HG03520 (cell line): ENCODE measurements around the gene KCTD6.

Experiments
- ATAC-seq: cut with Tn5 transposase; IDR thresholded peaks from one replicate; pipeline ENCODE4 v1.9.1; 2021; ENCODE audit warnings: mild to moderate bottlenecking, moderate library complexity; ENCODE audit not compliant: unreplicated experiment

The KCTD6 gene

DNA sequence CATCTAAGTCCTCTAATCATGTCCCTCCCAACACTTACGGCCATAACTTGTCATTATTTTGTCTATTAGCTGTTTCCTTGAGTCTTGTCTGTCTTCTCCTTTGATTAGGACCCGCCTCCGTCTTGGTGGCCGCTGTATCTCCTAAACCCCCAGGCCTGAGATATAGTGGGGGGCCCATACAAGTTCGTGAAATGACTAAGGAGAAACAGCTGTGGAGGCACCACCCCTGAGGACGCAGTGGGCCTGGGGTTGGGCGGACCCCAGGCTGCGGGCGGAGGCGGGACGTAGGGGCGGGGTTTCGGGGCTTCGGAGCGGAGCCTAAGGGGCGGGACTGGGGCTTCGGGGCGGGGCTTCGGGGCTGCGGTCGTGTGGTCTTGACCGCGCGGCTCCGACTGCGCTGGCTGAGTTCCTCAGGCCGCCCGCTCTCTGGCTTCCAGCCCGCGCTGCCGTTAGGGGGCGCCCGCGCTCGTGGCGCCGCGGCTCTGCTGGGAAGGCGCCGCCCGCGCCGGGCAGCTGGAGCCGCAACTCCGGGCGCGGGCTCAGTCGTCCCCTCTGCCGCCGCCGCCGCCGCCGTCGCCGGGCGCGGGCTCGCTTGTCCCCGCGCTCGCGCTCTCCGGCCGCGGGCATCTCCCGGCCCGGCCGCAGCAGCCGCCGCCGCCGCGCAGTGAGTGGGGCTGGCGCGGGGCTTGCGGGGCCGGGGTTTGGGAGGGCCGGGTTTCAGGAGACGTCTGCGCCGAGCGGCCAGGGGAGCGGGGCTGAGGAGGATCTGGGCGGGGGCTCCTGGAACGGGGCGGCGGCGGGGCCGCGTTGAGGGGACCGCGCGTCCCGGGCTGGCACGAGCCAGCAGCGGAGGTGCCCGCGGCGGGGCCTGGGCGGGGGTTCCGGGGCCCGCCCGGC, at the start of gene KCTD6:
TSS of gene KCTD6 (plus strand) at position 591 of the 897 bp plus-strand sequence. CDS start 6,660 bp downstream, outside the sequence.
- peak; percentile 94 for ATAC-seq

DNA sequence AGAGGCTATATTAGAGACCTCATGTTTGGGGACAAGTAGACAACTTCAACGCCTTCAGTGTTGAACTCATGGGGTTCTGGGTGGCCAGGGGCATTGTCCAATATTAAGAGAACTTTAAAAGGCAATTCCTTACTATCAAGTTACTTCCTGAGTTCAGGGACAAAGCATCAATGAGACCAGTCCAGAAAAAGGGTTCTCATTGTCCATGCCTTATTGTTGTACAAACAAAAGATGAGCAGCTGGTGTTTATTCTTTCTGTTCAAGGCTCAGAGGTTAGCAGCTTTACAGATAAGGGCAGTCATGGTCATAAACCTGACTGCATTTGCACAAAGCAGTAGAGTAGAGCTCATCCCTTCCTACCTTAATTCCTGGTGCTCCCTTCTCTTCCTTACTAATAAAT, 39.7 kb upstream of the KCTD6 start:
- no peak for ATAC-seq

DNA sequence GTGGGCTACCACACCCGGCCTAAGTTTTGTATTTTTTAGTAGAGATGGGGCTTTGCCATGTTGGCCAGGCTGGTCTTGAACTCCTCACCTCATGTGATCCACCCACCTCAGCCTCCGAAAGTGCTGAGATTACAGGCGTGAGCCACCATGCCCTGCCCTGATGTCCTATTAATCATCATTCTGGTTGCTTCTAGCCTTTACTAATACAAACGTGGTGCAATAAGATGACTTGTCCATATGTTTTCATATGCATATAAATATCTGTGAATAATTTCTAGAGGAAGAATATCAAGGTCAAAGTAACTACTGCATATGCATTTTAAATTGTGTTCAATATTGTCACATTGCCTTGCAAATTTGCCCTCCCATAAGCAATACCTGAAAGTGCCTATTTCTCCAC, 32.7 kb upstream of the KCTD6 start:
- ATAC-seq, result no peak

DNA sequence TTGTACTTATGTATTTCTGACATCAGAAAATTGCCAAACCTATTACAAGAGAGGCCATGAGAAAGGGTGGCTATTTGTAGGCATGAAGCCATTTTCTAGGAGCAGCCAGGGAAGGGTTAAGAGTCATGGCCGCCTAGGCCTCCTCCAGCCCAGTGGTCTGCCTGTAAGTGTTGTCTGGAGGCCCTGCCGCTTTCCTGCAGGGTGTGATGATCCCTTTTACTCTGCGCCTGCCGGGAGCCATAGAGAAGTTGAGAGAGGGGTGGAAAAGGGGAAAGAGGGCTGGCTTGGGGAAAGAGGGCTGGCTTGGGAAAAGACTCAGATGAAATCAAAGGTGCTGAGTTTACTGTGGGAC, 29.1 kb upstream of the KCTD6 start:
- no peak for ATAC-seq

DNA sequence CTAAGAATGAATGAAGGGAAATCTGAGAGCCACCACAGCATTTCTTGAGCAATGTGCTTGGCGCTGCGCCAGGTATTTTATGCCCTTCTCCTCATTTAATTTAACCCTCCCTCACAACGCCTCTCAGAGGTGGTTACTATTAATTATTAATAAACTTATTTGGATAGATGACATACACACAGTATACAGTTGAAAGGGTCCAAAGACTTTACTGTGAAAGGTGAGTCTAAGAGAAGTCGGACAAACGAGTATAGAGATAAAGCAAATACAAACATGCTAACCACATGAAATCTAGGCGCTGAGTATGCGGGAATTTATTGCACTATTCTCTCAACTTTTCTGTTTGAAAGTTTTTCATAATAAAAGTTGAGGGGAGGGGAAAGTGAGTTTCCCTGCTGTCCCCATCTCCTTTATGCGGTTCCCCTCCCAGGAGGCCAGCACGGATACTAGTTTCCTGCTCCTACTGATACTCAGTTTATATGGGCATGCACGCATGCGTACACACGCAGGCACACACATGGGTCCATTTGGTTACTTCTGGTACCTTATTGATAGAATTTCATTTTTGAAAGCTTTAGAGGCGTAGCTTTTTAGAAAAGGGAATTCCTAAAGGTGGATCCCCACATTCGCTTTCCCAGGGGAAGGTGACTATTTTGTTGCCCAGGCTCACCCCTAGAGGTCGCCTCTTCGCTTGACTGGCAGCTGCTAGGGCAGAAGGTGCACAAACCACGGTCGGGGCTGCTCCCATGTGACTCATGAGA, 28.5 kb upstream of the KCTD6 start:
- ATAC-seq, result peak; percentile 77

DNA sequence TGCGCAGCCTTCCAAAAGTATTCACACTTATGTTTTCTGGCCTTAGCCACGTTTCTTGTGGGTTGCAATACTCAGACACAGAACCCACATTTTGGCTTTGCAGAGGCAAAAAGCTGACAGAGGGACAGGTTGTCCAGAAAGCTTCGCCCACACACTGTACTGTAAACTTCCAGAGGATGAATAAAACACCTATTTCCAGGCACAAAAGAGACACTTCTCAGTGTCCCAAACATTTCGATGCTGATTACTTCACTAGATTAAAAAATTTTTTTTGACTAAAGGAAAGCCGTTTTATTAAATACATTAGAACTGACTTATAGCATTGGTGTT, 28.0 kb upstream of the KCTD6 start:
- ATAC-seq, result no peak

DNA sequence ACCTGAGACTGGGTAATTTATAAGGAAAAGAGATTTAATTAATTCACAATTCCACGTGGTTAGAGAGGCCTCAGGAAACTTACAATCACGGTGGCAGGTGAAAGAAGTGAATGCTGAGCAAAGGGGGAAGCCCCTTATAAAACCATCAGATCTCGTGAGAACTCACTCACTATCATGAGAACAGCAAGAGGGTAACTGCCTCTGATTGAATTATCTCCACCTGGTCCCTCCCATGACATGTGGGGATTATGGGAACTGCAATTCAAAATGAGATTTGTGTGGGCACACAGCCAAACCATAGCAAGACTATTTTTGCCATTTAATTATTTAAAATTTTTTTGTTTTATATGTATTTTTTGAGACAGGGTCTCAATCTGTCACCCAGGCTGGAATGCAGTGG, 27.0 kb upstream of the KCTD6 start:
- ATAC-seq, result no peak

DNA sequence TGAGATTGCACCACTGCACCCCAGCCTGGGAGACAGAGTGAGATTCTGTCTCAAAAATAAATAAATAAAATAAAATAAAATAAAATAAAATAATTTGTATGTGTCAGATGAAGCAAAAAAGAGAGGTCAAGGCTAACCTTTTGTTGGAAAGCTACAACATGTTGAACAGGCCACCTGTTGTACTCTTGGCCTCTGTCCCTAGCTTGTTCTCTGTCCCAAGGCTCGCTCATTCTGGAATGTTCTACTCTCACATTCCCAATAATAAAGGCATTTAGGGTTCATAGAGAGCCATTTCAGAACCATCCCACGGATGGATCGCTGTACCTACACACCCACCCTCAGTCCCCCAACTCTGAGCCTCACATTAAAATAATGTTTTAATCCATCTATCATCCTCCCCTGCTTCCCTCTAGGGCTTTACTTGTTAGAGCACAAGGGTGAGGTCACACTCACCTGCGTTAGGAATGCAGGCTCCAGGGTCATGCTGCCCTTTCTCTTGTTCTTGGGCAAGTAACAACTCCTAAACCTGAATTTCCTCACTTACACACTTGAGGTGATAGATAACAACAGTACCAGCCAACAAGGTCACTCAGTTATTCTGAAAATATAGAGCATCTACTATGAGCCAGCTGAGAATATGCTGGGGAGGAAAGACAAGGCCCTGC, 24.9 kb upstream of the KCTD6 start:
- ATAC-seq, result no peak

DNA sequence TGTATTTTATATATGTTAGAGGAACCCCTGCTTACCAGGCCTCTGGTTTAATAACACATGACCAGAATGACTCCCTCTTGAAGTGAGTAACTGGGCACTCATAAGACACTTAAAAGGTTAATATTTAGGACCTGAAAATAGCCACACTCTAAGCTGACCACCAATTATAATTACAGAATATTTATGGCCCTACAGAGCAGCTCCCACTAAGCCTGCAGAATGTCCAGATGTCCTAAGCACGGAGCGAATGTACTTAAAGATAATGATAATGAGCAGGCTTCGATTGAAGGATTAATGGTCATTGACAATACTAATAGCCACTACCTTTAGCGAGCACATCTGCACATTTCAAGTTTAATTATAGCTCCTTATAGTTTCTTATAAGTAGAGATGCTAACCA, 22.8 kb upstream of the KCTD6 start:
- no peak for ATAC-seq

DNA sequence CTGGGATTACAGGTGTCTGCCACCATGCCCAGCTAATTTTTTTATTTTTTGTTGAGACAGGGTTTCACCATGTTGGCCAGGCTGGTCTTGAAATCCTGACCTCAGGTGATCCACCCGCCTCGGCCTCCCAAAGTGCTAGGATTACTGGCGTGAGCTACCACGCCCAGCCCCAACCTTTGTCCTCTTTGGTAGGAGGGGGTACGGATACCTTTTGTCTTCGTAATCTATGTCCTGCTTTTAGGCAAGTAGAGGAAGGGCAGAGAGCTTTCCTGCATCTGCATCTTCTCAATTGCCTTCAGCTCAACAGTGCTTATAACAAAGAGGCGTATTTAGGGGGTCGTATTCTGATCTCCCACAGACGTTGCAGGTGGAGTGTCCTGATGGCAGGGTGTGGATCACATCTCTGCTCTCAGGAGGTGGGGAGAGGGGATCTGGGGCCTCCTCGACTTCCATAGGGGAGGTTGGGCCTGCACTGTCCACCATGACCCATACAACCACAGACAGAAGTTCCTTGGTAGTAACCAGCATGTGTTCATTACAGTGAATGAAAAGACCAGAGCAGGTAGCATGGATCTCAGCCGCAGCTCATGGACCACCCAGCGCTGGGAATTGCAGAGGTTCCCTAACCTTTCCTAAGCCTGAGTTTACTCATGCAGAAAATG, 21.4 kb upstream of the KCTD6 start:
- ATAC-seq, result no peak

DNA sequence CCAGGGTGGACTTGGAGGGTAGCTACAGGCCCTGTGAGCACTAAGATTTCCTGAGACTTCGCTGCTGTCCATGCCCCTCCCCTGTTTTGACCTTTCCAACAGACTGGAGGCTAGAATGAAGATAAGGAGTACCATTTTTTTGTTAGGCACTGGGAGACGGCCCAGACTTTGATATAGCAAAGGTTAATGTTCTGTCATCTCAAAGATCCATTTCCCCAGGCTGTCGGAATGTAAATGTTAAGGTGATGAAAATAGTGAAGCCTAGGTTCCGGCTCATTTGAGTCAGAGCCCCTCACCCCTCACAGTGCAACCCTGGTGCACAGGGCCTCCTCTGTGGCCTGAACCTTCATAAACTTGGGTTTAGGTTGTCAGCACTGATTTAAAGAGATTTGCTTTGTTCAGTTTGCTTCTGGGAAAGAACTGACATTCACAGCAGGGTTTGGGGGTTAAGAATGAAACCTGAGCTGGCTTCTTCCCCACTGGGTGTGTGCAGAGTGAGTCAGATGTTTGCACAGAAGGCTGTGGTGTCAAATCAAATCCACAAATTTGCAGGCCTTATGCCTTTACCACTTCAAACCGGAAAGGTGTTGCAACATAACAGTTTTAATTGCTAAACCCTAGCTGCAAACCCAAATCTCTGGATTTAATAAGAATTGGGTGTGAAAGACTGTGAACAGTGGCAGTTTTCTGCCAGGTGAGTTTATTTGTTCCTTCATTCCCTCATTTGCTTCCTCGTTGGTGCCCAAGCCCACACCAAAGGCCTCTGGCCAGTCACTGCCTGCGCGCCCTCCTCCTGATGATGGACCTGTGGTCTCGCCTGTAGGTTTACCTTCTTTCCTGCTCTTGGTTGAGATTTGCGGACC, 20.6 kb upstream of the KCTD6 start:
- ATAC-seq, result peak; percentile 44

DNA sequence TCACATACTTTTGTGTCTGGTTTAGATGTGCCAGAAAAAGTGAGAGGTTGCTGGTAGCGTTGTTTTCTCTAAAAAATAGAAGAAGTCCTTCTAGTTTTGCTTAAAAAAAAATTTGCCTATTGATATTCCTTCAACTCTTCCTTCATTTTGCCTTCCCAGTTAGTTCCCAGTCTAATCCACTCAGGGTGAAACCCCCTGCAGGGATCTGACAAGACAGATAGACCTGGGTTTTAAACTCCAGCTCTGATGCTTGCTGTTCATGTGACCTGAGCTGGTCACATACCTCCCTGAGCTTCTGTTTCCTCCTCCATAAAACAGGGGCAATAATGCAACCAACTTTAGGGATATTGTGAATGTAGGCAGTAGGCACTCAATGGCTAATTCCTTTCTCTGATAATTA, 18.6 kb upstream of the KCTD6 start:
- no peak for ATAC-seq

DNA sequence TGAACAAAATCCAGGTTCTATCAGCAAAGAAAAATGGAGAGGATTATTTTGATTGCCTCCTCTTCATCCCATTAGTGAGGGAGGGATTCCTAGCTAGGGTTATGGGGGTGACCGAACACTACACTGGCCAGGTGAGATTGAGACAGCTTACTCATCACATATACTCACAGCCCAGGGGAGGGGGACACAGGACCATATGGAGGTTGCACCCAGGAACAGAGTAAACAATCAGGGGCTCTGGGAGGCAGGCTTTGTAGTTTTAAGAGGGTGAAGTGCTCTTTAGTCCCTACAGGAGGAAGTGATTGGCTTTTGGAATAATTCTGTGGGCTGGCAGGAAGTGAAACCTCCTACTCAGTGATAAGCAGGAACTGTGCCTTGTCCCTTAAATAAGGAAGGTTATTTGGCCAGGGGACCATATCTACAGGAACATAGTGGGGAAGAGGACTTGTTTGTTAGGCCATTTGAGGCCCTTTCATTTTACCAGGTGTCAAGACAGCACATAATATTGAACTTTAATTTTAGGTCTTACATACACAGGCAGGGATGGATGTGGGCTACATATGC, 17.5 kb upstream of the KCTD6 start:
- ATAC-seq, result no peak

DNA sequence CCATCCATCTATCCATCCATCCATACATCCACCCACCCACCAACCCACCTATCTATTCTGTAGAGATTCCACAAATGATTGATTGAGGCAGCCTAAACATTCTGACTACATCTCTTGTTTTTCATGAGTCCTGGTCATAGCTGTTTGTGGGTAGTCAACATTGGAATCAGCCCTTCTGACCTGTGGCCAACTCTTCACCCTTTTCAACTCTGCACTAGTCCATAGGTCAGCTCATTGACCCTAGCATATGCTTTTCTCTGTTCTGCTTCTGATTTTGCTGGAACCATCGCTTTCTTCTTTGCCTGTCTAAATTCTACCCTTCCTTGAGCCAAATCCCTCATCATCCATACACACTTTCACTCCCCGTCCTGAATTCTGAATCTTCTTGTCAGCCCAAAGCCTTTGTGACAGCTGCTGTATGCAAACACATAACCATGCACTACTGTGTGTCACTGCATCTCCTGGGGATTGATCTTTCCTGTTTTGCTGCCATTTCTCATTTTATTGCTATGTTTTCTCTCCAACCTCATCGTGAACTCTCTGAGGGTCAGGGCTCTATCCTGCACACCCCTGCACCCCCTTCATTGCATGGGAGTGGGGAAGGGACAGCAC, 16.8 kb upstream of the KCTD6 start:
- no peak for ATAC-seq

DNA sequence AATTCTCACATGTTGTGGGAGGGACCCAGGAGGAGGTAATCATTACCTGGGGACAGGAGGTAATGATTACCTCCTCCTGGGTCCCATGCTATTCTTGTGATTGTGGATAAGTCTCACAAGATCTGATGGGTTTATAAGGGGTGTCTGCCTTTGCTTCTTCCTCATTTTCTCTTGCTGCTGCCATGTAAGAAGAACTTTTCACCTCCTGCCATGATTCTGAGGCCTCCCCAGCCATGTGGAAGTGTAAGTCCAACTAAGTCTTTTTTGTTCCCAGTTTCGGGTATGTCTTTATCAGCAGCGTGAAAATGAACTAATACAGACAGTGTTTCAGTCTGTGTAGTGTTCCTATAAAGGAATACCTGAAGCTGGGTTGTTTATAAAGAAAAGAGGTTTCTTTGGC, 13.1 kb upstream of the KCTD6 start:
- no peak for ATAC-seq

DNA sequence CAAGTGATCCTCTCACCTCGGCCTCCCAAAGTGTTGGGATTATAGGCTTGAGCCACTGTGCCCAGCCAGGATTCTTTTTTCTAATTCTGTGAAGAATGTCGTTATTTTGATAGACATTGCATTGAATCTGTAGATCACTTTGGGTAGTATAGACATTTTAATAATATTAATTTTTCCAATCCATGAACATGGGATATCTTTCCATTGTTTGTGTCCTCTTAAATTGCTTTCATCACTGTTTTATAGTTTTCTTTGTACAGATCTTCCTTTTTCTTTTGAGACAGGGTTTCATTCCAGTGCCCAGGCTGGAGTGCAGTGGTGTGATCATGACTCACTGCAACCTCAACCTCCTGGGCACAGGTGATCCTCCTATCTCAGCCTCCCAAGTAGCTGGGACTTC, 11.6 kb upstream of the KCTD6 start:
- ATAC-seq, result no peak

DNA sequence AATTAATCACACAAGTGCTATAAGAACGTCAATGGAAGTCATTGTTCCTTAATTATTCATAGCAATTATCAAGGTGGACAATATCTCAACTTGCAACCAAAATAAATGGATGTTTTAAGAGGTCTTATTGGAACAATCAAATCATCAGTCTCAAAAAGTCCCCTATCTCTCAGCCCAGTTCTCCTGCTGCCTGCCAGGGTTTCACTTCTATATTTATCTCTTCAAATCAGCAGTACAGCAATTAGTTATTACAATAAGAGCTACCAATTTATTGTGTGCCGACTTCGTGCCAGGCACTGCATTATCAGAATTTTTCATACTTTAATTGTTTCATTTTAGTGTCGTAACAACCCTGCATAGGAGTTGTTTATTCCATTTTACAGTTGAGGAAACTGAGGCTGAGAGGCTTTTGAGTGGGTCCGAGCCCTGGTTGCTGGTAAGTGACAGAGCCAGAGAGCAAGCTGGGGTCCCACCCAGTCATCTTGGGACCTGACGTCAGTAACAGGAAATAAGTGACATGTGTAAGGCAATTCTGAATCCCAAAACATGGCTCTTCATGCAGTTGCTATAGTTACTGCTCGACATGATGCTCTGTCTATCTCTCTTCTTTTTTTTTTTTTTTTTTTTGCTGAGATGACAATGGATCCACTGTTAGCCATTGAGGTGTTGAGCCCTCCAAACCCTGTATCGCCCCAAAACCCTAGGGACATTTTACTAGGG, 8.8 kb upstream of the KCTD6 start:
- peak; percentile 63 for ATAC-seq

DNA sequence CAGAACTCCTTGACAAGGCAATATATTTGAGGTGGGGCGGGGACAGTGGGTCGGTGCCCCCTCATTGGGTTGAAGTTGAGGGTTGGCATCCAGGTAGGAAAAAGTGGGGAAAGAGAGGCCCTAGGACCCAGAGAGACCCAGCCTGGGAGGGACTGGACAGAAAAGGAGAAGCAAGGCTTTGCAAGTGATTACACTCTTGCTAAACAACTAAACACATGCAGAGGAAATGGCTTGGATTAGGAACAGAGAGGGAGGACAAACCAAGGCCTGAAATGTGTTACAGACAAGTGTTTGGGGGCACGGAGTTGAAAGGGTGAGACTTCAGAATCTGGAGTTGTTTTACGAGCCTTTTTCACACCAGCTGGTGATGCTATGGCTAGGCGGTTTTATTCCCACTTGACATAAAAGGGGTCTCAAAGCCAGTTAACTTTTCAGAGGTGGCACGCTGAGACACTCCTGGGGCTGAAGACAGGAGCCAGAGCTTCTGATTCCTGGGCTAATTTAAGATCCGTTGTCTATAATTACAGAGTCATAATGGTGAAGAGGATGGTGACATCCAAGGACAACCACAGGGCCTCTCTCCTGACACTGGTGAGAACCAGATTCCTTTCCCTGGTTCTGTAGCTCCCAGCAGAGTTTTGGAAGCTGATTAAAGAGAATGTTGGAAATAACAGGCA, 7.7 kb upstream of the KCTD6 start:
- ATAC-seq, result no peak

DNA sequence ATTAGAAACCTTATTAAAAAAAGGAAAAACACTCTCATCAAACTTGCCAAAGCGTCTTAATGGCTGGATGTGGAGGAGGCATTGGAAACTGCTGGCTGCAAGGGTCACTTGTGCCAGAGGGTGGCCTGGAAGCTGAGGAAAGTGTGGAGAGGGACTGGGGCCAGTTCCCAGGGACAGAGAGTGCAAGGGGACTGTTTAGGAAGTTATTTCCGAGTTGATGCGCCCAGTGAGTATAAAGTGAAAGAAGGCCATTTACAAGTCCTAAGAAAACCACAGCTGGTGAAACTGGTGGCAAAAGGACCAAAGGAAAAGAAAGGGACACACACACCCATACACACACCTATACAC, 7.2 kb upstream of the KCTD6 start:
- no peak for ATAC-seq
